RWPE2 (cell line): ENCODE measurements around the gene SKP2.

Experiments
- ATAC-seq: fragments of 200-7000 bp; cut with Tn5 transposase; 3 replicates; pipeline ENCODE4 v1.9.1; 2021; ENCODE audit warnings: low read depth
- DNase-seq: peaks from one replicate; pipeline ENCODE4 v3.0.0-alpha.2; 2020; ENCODE audit warnings: low spot score
- H3K27ac ChIP-seq: fragments of 450-650 bp; 2 replicates; pipeline ENCODE4 v1.5.1; 2017; ENCODE audit warnings: mild to moderate bottlenecking; ENCODE audit not compliant: poor library complexity, severe bottlenecking
- H3K27me3 ChIP-seq: fragments of 250-450 bp; sonication (Bioruptor Pico); 2 replicates; pipeline ENCODE4 v1.5.1; 2021; ENCODE audit warnings: mild to moderate bottlenecking, moderate library complexity; ENCODE audit not compliant: insufficient read depth, poor library complexity, severe bottlenecking
- H3K36me3 ChIP-seq: fragments of 250-450 bp; sonication (Bioruptor Pico); 2 replicates; pipeline ENCODE4 v1.5.1; 2020; ENCODE audit warnings: low read depth, mild to moderate bottlenecking, moderate library complexity
- H3K4me1 ChIP-seq: fragments of 250-450 bp; sonication (Bioruptor Pico); 2 replicates; pipeline ENCODE4 v1.5.1; 2021; ENCODE audit warnings: mild to moderate bottlenecking, moderate library complexity; ENCODE audit not compliant: insufficient read depth, poor library complexity, severe bottlenecking
- H3K4me3 ChIP-seq: fragments of 250-450 bp; sonication (Bioruptor Pico); 2 replicates; pipeline ENCODE4 v1.5.1; 2021; ENCODE audit warnings: mild to moderate bottlenecking, moderate library complexity; ENCODE audit not compliant: severe bottlenecking
- H3K9me3 ChIP-seq: fragments of 250-450 bp; sonication (Bioruptor Pico); 2 replicates; pipeline ENCODE4 v1.5.1; 2021; ENCODE audit warnings: mild to moderate bottlenecking, moderate library complexity; ENCODE audit not compliant: severe bottlenecking
- TF ChIP-seq, protein P1 (sequence below): fragments of 450-650 bp; IDR thresholded peaks from one replicate; pipeline ENCODE4 v1.5.1; 2017; ENCODE audit warnings: mild to moderate bottlenecking, moderate library complexity; ENCODE audit not compliant: poor library complexity, severe bottlenecking

The SKP2 gene

DNA sequence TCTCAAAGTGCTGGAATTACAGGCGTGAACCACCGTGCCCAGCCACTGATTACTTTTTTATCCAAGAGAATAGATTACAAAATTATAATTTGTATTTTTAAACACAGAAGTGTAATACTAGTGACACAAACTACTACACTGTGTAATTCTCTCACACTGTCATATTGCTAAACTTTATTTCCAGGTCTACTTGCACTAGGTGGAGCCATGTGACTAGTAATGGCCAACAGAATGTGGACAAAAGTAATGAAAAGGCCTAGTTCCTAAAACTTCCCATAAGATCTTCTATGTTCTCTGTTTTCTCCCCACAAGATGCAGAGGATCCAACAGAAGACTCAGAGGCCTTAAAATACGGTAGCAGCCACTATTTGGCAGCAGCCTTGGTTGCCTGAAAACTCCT lies 62.5 kb downstream of the SKP2 start:
- Histone ChIP-seq H3K4me3 (no peak overlapping the region), H3K27ac (no peak overlapping the region), H3K9me3 (no peaks in the 10 kb centered on the region), H3K4me1 (peaks cover 7% of the 10 kb centered on the region), H3K36me3 (peaks cover 46% of the 10 kb centered on the region), H3K27me3 (no peaks in the 10 kb centered on the region)
- TF ChIP-seq, protein P1, sequence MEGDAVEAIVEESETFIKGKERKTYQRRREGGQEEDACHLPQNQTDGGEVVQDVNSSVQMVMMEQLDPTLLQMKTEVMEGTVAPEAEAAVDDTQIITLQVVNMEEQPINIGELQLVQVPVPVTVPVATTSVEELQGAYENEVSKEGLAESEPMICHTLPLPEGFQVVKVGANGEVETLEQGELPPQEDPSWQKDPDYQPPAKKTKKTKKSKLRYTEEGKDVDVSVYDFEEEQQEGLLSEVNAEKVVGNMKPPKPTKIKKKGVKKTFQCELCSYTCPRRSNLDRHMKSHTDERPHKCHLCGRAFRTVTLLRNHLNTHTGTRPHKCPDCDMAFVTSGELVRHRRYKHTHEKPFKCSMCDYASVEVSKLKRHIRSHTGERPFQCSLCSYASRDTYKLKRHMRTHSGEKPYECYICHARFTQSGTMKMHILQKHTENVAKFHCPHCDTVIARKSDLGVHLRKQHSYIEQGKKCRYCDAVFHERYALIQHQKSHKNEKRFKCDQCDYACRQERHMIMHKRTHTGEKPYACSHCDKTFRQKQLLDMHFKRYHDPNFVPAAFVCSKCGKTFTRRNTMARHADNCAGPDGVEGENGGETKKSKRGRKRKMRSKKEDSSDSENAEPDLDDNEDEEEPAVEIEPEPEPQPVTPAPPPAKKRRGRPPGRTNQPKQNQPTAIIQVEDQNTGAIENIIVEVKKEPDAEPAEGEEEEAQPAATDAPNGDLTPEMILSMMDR = no peak
- ATAC-seq (no peak), DNase-seq (no peak)

DNA sequence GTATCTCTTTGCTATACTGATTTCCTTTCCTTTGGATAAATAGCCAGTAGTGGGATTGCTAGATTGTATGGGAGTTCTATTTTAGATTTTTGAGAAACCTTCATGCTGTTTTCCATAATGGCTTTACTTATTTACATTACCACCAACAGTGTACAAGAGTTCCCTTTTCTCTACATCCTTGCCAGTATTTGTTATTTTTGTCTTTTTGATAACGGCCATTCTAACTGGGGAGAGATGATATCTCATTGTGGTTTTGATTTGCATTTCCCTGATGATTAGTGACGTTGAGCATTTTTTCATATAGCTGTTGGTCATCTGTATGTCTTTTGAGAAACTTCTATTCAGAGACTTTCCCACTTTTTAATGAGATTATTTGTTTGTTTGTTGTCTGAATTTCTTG lies 64.0 kb downstream of the SKP2 start:
- H3K36me3 ChIP-seq = peaks cover 57% of the 10 kb centered on the region
- H3K4me1 ChIP-seq = no peaks in the 10 kb centered on the region
- DNase-seq = no peak
- no peak overlapping the region for H3K27ac ChIP-seq
- TF ChIP-seq, protein P1 = no peak
- no peaks in the 10 kb centered on the region for H3K27me3 ChIP-seq
- ATAC-seq = no peak
- H3K9me3 ChIP-seq = no peaks in the 10 kb centered on the region
- H3K4me3 ChIP-seq = no peak overlapping the region

DNA sequence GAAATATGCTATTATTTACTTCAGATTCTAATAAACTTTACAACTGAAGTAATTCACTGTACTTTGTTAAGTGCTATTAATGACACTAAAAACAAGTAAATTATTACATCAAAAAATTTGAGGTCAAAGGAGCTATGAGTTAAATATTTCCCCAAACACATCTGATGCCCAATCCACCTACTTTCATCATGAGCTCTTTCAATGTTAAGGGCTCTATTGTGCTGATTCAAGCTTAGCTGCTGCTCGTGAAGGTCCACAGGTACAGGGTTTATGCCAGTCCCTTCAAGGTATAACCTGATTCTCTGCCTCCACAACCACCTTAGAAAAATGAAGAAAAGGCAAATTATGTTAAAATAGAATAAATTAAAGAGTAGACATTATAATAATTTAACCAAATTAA lies 65.7 kb downstream of the SKP2 start:
- no peak overlapping the region for H3K27ac ChIP-seq
- H3K27me3 ChIP-seq = no peaks in the 10 kb centered on the region
- ATAC-seq (no peak), DNase-seq (no peak)
- H3K4me1 ChIP-seq = no peaks in the 10 kb centered on the region
- no peak overlapping the region for H3K4me3 ChIP-seq
- TF ChIP-seq, protein P1 = no peak
- peaks cover 60% of the 10 kb centered on the region for H3K36me3 ChIP-seq
- H3K9me3 ChIP-seq = no peaks in the 10 kb centered on the region

DNA sequence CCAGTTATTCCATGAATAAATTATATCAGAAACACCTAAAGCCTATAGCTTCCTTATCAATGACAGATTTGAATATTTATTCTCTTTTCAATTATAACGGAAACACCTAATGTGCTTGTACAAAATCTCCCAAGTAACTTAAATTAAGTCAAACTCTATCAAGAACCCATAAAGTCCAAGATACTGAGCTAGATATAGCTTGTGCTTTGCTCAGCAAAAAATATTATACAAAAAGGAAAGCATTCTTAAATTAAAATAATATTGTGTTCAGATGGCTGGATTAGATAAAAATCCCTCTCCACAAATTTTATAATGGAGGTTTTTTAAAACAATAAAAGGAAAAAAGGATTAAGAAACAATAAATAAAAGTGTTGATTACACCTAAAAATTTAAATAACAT lies 66.1 kb downstream of the SKP2 start:
- H3K27ac ChIP-seq = no peak overlapping the region
- DNase-seq (no peak), ATAC-seq (no peak)
- H3K4me1 ChIP-seq = no peaks in the 10 kb centered on the region
- peaks cover 60% of the 10 kb centered on the region for H3K36me3 ChIP-seq
- no peak overlapping the region for H3K4me3 ChIP-seq
- H3K27me3 ChIP-seq = no peaks in the 10 kb centered on the region
- TF ChIP-seq, protein P1 = no peak
- no peaks in the 10 kb centered on the region for H3K9me3 ChIP-seq

DNA sequence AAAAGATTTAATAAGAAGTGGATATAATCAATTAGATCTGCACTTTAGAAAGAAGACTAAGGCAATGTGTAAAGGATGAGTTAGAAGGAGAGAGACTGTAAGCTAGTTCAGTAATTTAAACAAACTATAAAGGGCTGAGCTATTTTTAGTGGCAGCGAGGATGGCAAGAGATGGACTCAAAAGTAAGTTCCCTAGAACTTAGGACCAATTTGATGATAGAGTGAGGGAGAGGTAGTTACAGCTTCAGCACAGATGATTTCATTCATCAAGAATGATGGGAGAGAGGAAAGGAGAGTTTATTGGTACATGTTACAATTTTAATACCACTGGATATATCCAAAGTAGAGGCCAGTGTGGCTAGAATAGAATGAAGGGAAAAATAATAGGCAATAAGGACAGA lies 70.7 kb downstream of the SKP2 start:
- peaks cover 57% of the 10 kb centered on the region for H3K36me3 ChIP-seq

More for the DNA sequence above, 70.7 kb downstream of the SKP2 start:
- DNase-seq (no peak), ATAC-seq (no peak)
- Histone ChIP-seq H3K27ac (no peak overlapping the region), H3K4me3 (no peak overlapping the region), H3K9me3 (no peaks in the 10 kb centered on the region), H3K4me1 (peaks cover 9% of the 10 kb centered on the region), H3K27me3 (no peaks in the 10 kb centered on the region)
- TF ChIP-seq, protein P1 = no peak
